ENCODE results near the gene PGM5.
"Not testable (repeated sequence)": the region's sequence is repeated elsewhere in the genome, so short reads cannot be mapped to it uniquely, and the experiment has no call there.

GRCh38 chr9:68375789-68376188 lies 19.4 kb downstream of the PGM5 start:
- not testable (repeated sequence) for TF ChIP-seq CTCF, POLR2A (IDR thresholded peaks at IDR 0.05)

All from uterus (tissue), 2 donors.